ENCODE results near the gene TEX50. TPM values are rescaled to one million over a fixed set of nuclear protein-coding genes. Genes with fewer than 3 reads are reported as not detected.

The TEX50 gene
- total and polyA plus RNA-seq, 8 donors = not detected

DNA sequence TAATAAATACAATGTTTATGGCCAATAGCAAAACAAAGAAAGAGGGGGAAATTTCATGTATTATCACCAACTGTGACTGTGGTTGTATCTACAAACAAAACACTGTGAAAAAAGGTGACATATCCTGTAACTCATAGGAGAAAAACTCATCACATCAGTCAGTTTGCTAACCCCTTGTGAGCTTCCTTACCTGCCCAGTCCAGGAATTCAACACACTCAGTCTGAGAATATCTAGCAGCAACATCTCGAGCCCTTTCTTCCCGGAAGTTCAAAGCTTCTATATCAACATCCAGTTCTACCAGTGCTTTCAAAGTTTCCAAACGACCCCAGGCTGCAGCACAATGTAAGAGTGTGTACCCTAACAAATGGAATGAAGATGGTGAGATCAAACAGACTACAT is 11.5 kb downstream of the TEX50 start:
- H3K9me3 ChIP-seq = no peaks in the 10 kb centered on the region
- no peaks in the 10 kb centered on the region for H3K4me1 ChIP-seq
- no peak for FAIRE-seq
- no peak overlapping the region for H3K4me3 ChIP-seq
- DNase-seq = no peak
- H3K36me3 ChIP-seq = no peaks in the 10 kb centered on the region
- intact Hi-C loops (cut with DNase I) = no loop called here
- no peak overlapping the region for H3K27ac ChIP-seq
- 63 to 67% methylated on average over 3 of the region's 3 CpGs for WGBS, 2 donors
- TF ChIP-seq, protein P1, sequence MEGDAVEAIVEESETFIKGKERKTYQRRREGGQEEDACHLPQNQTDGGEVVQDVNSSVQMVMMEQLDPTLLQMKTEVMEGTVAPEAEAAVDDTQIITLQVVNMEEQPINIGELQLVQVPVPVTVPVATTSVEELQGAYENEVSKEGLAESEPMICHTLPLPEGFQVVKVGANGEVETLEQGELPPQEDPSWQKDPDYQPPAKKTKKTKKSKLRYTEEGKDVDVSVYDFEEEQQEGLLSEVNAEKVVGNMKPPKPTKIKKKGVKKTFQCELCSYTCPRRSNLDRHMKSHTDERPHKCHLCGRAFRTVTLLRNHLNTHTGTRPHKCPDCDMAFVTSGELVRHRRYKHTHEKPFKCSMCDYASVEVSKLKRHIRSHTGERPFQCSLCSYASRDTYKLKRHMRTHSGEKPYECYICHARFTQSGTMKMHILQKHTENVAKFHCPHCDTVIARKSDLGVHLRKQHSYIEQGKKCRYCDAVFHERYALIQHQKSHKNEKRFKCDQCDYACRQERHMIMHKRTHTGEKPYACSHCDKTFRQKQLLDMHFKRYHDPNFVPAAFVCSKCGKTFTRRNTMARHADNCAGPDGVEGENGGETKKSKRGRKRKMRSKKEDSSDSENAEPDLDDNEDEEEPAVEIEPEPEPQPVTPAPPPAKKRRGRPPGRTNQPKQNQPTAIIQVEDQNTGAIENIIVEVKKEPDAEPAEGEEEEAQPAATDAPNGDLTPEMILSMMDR (IDR thresholded peaks at IDR 0.05) = no peak
- H3K27me3 ChIP-seq = no peaks in the 10 kb centered on the region
- no peak for ATAC-seq

DNA sequence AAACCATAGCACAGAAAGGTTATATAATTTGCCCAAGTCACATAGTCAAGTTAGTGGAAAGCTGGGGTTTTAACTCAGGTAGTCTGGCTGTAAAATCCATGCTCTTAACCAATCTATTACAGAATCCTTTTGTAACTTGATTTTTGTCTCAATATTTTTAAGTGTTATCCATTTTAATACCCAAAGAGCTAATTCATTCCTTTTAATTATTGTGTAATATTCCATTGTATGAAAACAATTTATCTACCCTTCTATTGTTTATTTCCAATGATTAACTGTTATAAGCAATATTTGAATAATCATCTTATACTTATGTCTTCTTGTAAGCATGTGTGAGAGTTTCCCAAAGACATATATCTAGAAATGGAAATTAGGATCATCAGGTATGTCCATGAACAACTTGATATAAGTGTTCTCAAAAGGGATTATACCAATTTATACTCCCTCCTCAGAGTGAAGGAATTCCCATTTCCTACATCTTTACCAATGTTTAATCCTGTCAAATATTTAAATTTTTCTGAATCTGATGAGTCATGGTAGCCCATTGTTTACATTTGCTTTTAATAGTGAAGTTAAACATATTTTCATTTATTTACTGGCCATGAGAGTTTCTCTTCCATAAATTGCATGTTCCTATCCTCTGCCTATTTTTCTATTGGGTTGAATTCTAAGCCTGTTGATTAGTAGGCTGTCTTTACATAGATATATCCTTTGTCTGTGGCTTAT is 13.9 kb downstream of the TEX50 start:
- H3K36me3 ChIP-seq = no peaks in the 10 kb centered on the region
- DNase-seq (no peak), ATAC-seq (no peak), FAIRE-seq (no peak)
- H3K4me3 ChIP-seq = no peak overlapping the region
- TF ChIP-seq, protein P1 (IDR thresholded peaks at IDR 0.05) = no peak
- no peaks in the 10 kb centered on the region for H3K27me3 ChIP-seq
- H3K4me1 ChIP-seq = no peaks in the 10 kb centered on the region
- intact Hi-C loops (cut with DNase I) = no loop called here
- no peaks in the 10 kb centered on the region for H3K9me3 ChIP-seq
- no peak overlapping the region for H3K27ac ChIP-seq

DNA sequence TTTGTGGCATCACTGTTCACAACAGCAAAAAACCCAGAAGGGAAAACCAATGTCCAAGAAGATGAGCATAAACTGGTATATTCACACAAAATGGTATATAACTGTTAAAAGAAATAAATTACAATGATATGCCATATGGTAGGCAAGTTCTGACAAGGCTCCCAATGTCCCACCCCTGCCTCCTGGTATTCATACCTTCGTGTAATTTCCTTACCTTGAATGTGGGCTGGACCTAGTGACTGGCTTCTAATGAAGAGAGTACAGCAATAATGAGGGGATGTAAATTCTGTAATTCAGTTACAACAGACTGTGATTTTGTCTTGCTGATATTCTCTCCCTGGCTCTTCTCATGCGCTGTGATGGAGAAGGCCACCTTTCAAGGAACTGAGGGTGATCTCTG is 25.2 kb downstream of the TEX50 start:
- FAIRE-seq = no peak

DNA sequence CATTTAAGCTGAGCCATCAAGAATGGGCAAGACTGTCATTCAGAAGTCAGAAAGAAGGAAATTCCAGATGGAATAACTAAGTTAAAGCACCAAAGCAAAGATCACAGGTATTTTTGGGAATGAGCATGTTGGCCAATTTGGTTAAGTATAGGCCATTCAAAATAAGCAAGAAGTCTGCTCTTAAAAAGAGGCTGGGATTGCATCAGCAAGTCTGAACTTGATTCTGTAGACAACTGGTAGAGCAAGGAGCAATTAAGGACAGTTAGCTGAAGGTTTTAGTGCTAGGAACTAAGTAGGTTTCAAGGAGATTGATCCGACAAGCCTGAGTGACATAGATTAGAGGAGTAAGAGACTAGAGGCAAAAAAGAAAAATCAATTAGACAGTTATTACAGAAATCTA is 26.1 kb downstream of the TEX50 start:
- intact Hi-C loops (cut with DNase I) = no loop called here
- H3K4me3 ChIP-seq = no peak overlapping the region
- H3K27ac ChIP-seq = no peak overlapping the region
- DNase-seq = no peak
- WGBS, 2 donors = 91 to 95% methylated on average over 1 of the region's 1 CpG
- no peaks in the 10 kb centered on the region for H3K9me3 ChIP-seq
- ATAC-seq = no peak
- H3K36me3 ChIP-seq = no peaks in the 10 kb centered on the region
- no peaks in the 10 kb centered on the region for H3K27me3 ChIP-seq
- TF ChIP-seq, protein P1 (IDR thresholded peaks at IDR 0.05) = no peak
- H3K4me1 ChIP-seq = no peaks in the 10 kb centered on the region
- FAIRE-seq = no peak

More for the DNA sequence above, 25.2 kb downstream of the TEX50 start:
- Histone ChIP-seq H3K36me3 (no peaks in the 10 kb centered on the region), H3K27ac (no peak overlapping the region), H3K27me3 (no peaks in the 10 kb centered on the region), H3K9me3 (no peaks in the 10 kb centered on the region), H3K4me3 (no peak overlapping the region), H3K4me1 (no peaks in the 10 kb centered on the region)
- TF ChIP-seq, protein P1 (IDR thresholded peaks at IDR 0.05) = no peak
- intact Hi-C loops (cut with DNase I) = no loop called here
- WGBS, 2 donors = 82 to 83% methylated on average over 2 of the region's 2 CpGs
- DNase-seq (no peak), ATAC-seq (no peak)

DNA sequence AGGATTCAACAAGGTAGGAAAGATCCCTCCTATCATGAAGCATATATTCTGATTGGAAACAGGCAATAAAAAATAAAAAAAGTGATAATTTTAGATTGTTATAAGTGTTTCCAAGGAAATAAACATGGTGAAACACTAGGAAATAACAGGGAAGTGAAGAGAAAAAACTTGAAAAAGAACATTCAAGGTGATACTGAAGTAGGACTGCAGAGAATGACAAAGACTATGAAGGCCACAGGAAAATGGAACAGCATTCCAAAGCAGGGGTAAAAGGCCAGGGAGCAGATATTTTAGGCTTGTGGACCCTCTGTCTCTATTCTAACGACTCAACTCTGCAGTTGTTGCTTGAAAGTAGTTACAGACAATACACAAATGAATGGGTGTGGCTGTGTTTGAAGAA is 26.6 kb downstream of the TEX50 start:
- ATAC-seq (no peak), FAIRE-seq (no peak), DNase-seq (no peak)
- Histone ChIP-seq H3K4me3 (no peak overlapping the region), H3K27me3 (no peaks in the 10 kb centered on the region), H3K4me1 (no peaks in the 10 kb centered on the region), H3K27ac (no peak overlapping the region), H3K36me3 (no peaks in the 10 kb centered on the region), H3K9me3 (no peaks in the 10 kb centered on the region)
- intact Hi-C loops (cut with DNase I) = no loop called here
- WGBS, 2 donors = 19 to 21% methylated on average over 1 of the region's 1 CpG
- TF ChIP-seq, protein P1 (IDR thresholded peaks at IDR 0.05) = no peak

Measured in pancreas (tissue), 10 donors.